GM23248 (cell line): ENCODE results near the gene TMEM250. TPM values are rescaled to one million over a fixed set of nuclear protein-coding genes. Genes with fewer than 3 reads are reported as not detected.

ENCODE experiments used
- DNase-seq: peaks from one replicate; pipeline ENCODE4 v3.0.0-alpha.2; 2015
- H2AFZ ChIP-seq: fragments of 200-600 bp; sonication (generic); 2 replicates; pipeline ENCODE4 v1.6.1; 2016; ENCODE audit warnings: antibody characterized with exemption
- H3F3A ChIP-seq: fragments of 200-600 bp; sonication (generic); 2 replicates; pipeline ENCODE4 v1.6.1; 2016; ENCODE audit warnings: mild to moderate bottlenecking, antibody characterized with exemption, mixed run types; ENCODE audit not compliant: insufficient read depth
- H3K27ac ChIP-seq: fragments of 200-600 bp; sonication (generic); 2 replicates; pipeline ENCODE4 v1.5.1; 2016; ENCODE audit warnings: mild to moderate bottlenecking
- H3K27me3 ChIP-seq: fragments of 200-600 bp; sonication (generic); replicated peaks from 2 replicates; pipeline ENCODE4 v1.6.1; 2016; ENCODE audit warnings: mild to moderate bottlenecking; ENCODE audit not compliant: insufficient read depth
- H3K36me3 ChIP-seq: fragments of 200-600 bp; sonication (generic); 2 replicates; pipeline ENCODE4 v1.6.1; 2016; ENCODE audit warnings: low read depth, mild to moderate bottlenecking
- H3K4me1 ChIP-seq: fragments of 200-600 bp; sonication (generic); 2 replicates; pipeline ENCODE4 v1.6.1; 2016; ENCODE audit warnings: mild to moderate bottlenecking; ENCODE audit not compliant: insufficient read depth
- H3K4me2 ChIP-seq: fragments of 200-600 bp; sonication (generic); one replicate; pipeline ENCODE4 v1.6.1; 2016; ENCODE audit warnings: mild to moderate bottlenecking; ENCODE audit not compliant: unreplicated experiment
- H3K4me3 ChIP-seq: fragments of 200-600 bp; sonication (generic); 2 replicates; pipeline ENCODE4 v1.5.1; 2016; ENCODE audit warnings: mild to moderate bottlenecking
- H3K79me2 ChIP-seq: fragments of 200-600 bp; sonication (generic); 2 replicates; pipeline ENCODE4 v1.6.1; 2016; ENCODE audit warnings: mild to moderate bottlenecking; ENCODE audit not compliant: insufficient read depth
- H3K9ac ChIP-seq: fragments of 200-600 bp; sonication (generic); 2 replicates; pipeline ENCODE4 v1.6.1; 2016; ENCODE audit warnings: mild to moderate bottlenecking
- H3K9me2 ChIP-seq: fragments of 200-600 bp; sonication (generic); 2 replicates; pipeline ENCODE4 v1.6.1; 2016; ENCODE audit warnings: mixed run types, mild to moderate bottlenecking, moderate library complexity; ENCODE audit not compliant: insufficient read depth
- H3K9me3 ChIP-seq: fragments of 200-600 bp; sonication (generic); one replicate; pipeline ENCODE4 v1.6.1; 2017; ENCODE audit warnings: low read depth
- H4K20me1 ChIP-seq: fragments of 200-600 bp; sonication (generic); 2 replicates; pipeline ENCODE4 v1.6.0; 2016; ENCODE audit not compliant: insufficient read depth
- EZH2 ChIP-seq: fragments of 200-600 bp; sonication (generic); IDR thresholded peaks from 2 replicates; pipeline ENCODE4 v1.6.1; 2018; ENCODE audit warnings: antibody characterized with exemption, mild to moderate bottlenecking; ENCODE audit not compliant: insufficient read depth, poor library complexity, severe bottlenecking
- EZH2phosphoT487 ChIP-seq: fragments of 200-600 bp; sonication (generic); IDR thresholded peaks from 2 replicates; pipeline ENCODE4 v1.6.1; 2018; ENCODE audit warnings: antibody characterized with exemption, moderate library complexity, mild to moderate bottlenecking, low read depth; ENCODE audit not compliant: insufficient read depth
- WGBS, 2 experiments: methylation state at CpG; one replicate each; pipeline ENCODE4 v1.1.6; 2015 to 2017; ENCODE audit warnings: low lambda C conversion rate in 2 of 2, low coverage in 1 of 2; ENCODE audit errors: missing lambda C conversion rate in 2 of 2; 5-methylcytosine and 5-hydroxymethylcytosine counted together
- in situ Hi-C: fragments of 300-500 bp; cut with MboI; formaldehyde crosslinking; loops from 2 replicates; pipeline ENCODE4 v1.15.0; 2020
- polyA plus RNA-seq: library from polyadenylated mRNA; unstranded; fragments of >200 nt; fragmentation: Nextera tagmentation; extraction: Ambion mirVana; gene quantifications from 2 replicates; pipeline ENCODE4 v1.2.1, GENCODE V29; 2016
- total RNA-seq: library from RNA; depleted of rRNA; stranded (reverse); fragments of >200 nt; shearing (Covaris generic); gene quantifications from 2 replicates; pipeline ENCODE4 v1.2.3, GENCODE V29; 2014

The TMEM250 gene
- total and polyA plus RNA-seq, 2 experiments from 2014 or later, result 25.9 to 69.7 TPM

DNA sequence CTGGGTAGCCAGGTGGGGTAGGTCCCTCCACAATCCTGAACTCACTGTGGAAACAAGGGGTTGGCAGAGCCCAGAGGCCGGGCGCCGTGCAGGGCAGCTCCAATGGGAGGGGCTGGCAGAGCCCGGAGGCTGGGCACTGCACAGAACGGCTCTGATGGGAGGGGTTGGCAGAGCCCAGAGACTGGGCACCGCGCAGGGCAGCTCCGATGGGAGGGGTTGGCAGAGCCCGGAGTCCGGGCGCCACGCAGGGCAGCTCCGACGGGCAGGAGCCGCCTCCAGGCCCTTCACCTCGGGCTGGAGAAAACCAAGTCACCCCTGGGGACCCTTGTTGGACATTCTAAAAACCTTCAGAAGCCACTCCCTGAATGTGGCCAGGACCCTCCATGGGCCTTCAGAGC is 32.9 kb downstream of the TMEM250 start:
- no peak overlapping the region for H3K4me3 ChIP-seq
- H3K9me2 ChIP-seq, result no peaks in the 10 kb centered on the region
- WGBS, 2 experiments, result 37 to 42% methylated on average over 8 to 16 of the region's 16 CpGs
- no peaks in the 10 kb centered on the region for H3K9me3 ChIP-seq
- H3K27me3 ChIP-seq, result no peaks in the 10 kb centered on the region
- in situ Hi-C loops, result no loop called here
- no peak for DNase-seq
- H3K4me1 ChIP-seq, result no peaks in the 10 kb centered on the region; the same call in 1 of the 2 replicates
- H3K36me3 ChIP-seq, result no peaks in the 10 kb centered on the region
- H4K20me1 ChIP-seq, result peaks cover 5% of the 10 kb centered on the region; the same call in 1 of the 2 replicates
- H3K27ac ChIP-seq, result no peak overlapping the region
- peaks cover 92% of the 10 kb centered on the region for H3K79me2 ChIP-seq
- H3K4me2 ChIP-seq, result no peak overlapping the region
- no peak overlapping the region for H3K9ac ChIP-seq
- no peak overlapping the region for H2AFZ ChIP-seq
- no peak for TF ChIP-seq EZH2
- TF ChIP-seq EZH2phosphoT487, result no peak
- H3F3A ChIP-seq, result 0 out of 2 replicates have a peak, but pooled peaks cover 4% of the 10 kb centered on the region

DNA sequence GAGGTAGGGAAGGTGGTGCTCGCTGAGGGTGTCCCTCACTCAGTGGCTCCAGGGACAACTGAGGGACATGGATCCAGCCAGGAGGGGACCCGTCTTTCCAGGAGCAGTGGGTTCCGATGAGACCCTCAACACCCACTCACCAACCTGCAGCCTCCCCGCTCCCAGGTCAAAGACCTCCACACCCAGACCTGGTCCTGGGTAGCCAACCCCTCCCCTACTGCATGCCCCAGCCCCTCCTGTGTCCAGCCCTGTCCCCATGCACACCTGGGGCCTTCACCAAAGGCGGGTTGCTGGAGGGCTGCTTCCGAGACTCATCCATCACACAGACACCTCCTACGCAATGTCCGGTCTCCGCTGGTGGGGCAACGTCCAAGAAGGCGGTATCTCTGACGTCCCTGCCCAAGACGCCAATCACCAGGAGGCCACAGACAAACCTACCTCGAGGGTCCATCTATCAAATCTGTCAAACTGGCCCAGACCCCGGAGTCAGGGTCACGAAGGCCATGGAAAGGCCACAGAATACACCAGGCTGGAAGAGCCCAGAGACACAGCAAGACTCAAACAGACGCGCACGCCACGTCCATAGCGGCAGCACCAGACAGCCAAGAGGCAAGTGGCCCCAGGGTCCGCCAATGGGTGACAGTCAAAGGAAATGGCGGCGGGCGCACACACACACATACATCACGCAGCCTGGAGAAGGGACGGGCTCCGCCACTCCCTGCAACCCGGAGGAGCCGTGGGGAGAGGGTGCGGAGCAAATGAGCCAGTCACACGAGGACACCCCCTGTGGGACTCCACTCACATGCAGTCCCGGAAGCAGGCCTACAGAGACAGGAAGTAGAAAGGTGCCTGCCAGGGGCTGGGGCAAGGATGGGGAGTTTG is 34.4 kb downstream of the TMEM250 start:
- in situ Hi-C loops, result no loop called here
- Histone ChIP-seq H3K9me3 (no peaks in the 10 kb centered on the region), H3K27ac (no peak overlapping the region), H3K27me3 (no peaks in the 10 kb centered on the region), H2AFZ (no peak overlapping the region), H3K4me3 (no peak overlapping the region), H3K79me2 (peaks cover 92% of the 10 kb centered on the region), H3K4me2 (no peak overlapping the region), H3K9me2 (no peaks in the 10 kb centered on the region), H3K9ac (no peak overlapping the region), H4K20me1 (no peaks in the 10 kb centered on the region; the same call in 1 of the 2 replicates), H3K4me1 (no peaks in the 10 kb centered on the region), H3K36me3 (no peaks in the 10 kb centered on the region), H3F3A (no peaks in the 10 kb centered on the region)
- WGBS, 2 experiments, result 92 to 93% methylated on average over 33 of the region's 33 CpGs
- DNase-seq, result no peak
- TF ChIP-seq EZH2phosphoT487 (no peak), EZH2 (no peak)

DNA sequence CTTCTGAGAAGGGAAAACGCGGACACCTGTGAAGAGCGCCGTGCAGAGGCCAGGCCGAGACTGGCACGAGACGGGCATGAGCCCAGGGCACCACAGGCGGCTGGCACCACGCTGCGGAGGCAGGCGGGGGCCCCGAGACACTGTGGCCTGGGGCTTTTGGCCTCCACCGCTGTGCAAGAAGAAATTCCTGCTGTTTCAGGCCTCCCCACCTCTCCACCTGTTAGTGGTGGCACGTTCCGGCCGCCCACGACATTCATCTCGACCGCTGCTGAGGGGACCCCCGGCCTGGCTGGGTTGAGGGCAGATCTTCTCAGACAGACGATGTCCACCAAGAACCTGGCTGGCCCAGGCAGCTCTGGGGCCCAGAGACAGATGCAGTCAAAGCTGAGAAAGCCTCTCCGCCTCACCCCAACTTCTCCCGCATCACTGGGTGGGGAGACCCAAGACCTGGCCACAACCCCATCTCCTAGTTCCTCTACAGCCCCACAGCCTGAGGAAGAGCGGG is 35.1 kb downstream of the TMEM250 start:
- Histone ChIP-seq H3K9ac (no peak overlapping the region), H3K27ac (no peak overlapping the region), H3K4me2 (no peak overlapping the region), H3K4me3 (no peak overlapping the region), H3K9me3 (no peaks in the 10 kb centered on the region), H3K4me1 (no peaks in the 10 kb centered on the region), H3K36me3 (no peaks in the 10 kb centered on the region), H4K20me1 (no peaks in the 10 kb centered on the region; the same call in 1 of the 2 replicates), H2AFZ (no peak overlapping the region), H3K27me3 (no peaks in the 10 kb centered on the region), H3F3A (no peaks in the 10 kb centered on the region), H3K79me2 (peaks cover 92% of the 10 kb centered on the region), H3K9me2 (no peaks in the 10 kb centered on the region)
- no peak for TF ChIP-seq EZH2phosphoT487
- TF ChIP-seq EZH2, result no peak
- 96% methylated on average over 24 of the region's 24 CpGs for WGBS, 2 experiments
- no peak for DNase-seq
- in situ Hi-C loops, result no loop called here

GRCh38 chr9:136082496-136083361 is 35.9 kb downstream of the TMEM250 start:
- no peak for DNase-seq
- TF ChIP-seq EZH2phosphoT487, result no peak
- no peak for TF ChIP-seq EZH2
- Histone ChIP-seq H3K9me2 (no peaks in the 10 kb centered on the region), H3K4me3 (no peak overlapping the region), H3K27me3 (no peaks in the 10 kb centered on the region), H3K4me1 (no peaks in the 10 kb centered on the region), H3K27ac (no peak overlapping the region), H3K36me3 (no peaks in the 10 kb centered on the region), H3F3A (no peaks in the 10 kb centered on the region), H3K9ac (no peak overlapping the region), H2AFZ (no peak overlapping the region), H3K4me2 (no peak overlapping the region), H3K9me3 (no peaks in the 10 kb centered on the region), H3K79me2 (peaks cover 92% of the 10 kb centered on the region), H4K20me1 (no peaks in the 10 kb centered on the region; the same call in 1 of the 2 replicates)
- WGBS, 2 experiments, result 75 to 82% methylated on average over 26 to 32 of the region's 34 CpGs
- in situ Hi-C loops, result no loop called here
